Measurements from ENCODE around the gene ZNF546.
"Not testable (repeated sequence)": the region's sequence is repeated elsewhere in the genome, so short reads cannot be mapped to it uniquely, and the experiment has no call there.

The ZNF546 gene

GRCh38 chr19:39996218-39996810 lies 546 bp upstream of the ZNF546 start:
- peak overlapping the region; percentile 97 for H3K4me3 Mint-ChIP-seq
- H3K9me3 Mint-ChIP-seq, result no peaks in the 10 kb centered on the region
- peaks cover 15% of the 10 kb centered on the region for H3K4me1 Mint-ChIP-seq (ENCODE audit: low read depth)
- H3K27me3 Mint-ChIP-seq, result no peaks in the 10 kb centered on the region
- intact Hi-C loops (cut with micrococcal nuclease), result no loop called here
- H3K36me3 Mint-ChIP-seq (ENCODE audit: low read depth), result peaks cover 12% of the 10 kb centered on the region
- H3K27ac Mint-ChIP-seq, result peak overlapping the region; percentile 93

DNA sequence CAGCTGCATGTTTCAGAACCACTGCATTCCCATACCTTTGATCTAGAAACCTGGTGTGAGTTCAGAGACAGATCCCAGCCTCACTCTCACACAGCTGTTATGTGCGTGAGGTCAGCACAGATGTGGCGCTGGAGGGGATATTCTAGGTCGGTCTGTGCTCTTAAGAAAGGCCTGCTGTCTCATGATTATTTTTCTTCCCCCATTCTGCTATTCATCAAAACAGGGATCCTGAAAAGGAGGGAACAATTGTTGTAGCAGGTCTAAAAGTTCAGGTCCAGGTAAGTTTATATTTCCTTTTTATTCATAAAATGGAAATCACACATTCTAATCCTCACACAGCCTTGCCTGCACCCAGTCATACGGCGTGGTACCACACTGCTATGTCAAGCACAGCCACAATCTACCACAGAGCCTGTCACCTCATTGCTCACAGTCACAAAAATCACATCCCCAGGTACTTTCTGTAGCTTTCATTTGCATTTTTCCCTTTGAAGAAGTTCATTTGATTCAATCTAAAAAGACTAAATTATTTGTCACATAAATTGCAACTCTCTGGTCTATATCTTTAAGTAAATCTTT lies 867 bp downstream of the ZNF546 start:
- Mint-ChIP-seq H3K27ac (peak overlapping the region; percentile 93), H3K9me3 (no peaks in the 10 kb centered on the region), H3K36me3 (ENCODE audit: low read depth) (peaks cover 12% of the 10 kb centered on the region), H3K27me3 (no peaks in the 10 kb centered on the region), H3K4me1 (ENCODE audit: low read depth) (peaks cover 15% of the 10 kb centered on the region), H3K4me3 (peak overlapping the region; percentile 97)
- intact Hi-C loops (cut with micrococcal nuclease), result loop anchor here (1.0 kb wide), 1 partner anchor 26 kb away; the partner anchor contains the start of gene PSMC4

GRCh38 chr19:39998501-39998900 lies 1.6 kb downstream of the ZNF546 start:
- Mint-ChIP-seq H3K9me3 (no peaks in the 10 kb centered on the region), H3K4me3 (no peak overlapping the region), H3K27me3 (no peaks in the 10 kb centered on the region), H3K4me1 (ENCODE audit: low read depth) (peaks cover 15% of the 10 kb centered on the region), H3K27ac (no peak overlapping the region), H3K36me3 (ENCODE audit: low read depth) (peaks cover 12% of the 10 kb centered on the region)
- intact Hi-C loops (cut with micrococcal nuclease), result no loop called here

GRCh38 chr19:40005691-40006272 lies 8.9 kb downstream of the ZNF546 start:
- Mint-ChIP-seq H3K27me3 (no peaks in the 10 kb centered on the region), H3K27ac (no peak overlapping the region), H3K9me3 (peaks cover 22% of the 10 kb centered on the region), H3K4me1 (ENCODE audit: low read depth) (no peaks in the 10 kb centered on the region), H3K36me3 (ENCODE audit: low read depth) (peaks cover 50% of the 10 kb centered on the region), H3K4me3 (no peak overlapping the region)
- intact Hi-C loops (cut with micrococcal nuclease), result no loop called here

GRCh38 chr19:40006273-40006691 lies 9.4 kb downstream of the ZNF546 start:
- Mint-ChIP-seq H3K9me3 (peaks cover 25% of the 10 kb centered on the region), H3K4me1 (ENCODE audit: low read depth) (no peaks in the 10 kb centered on the region), H3K36me3 (ENCODE audit: low read depth) (peaks cover 55% of the 10 kb centered on the region), H3K27ac (no peak overlapping the region), H3K4me3 (no peak overlapping the region), H3K27me3 (no peaks in the 10 kb centered on the region)
- intact Hi-C loops (cut with micrococcal nuclease), result no loop called here

GRCh38 chr19:40009674-40010073 lies 12.8 kb downstream of the ZNF546 start:
- no peak overlapping the region for H3K4me3 Mint-ChIP-seq
- no peak overlapping the region for H3K27ac Mint-ChIP-seq
- H3K27me3 Mint-ChIP-seq, result no peaks in the 10 kb centered on the region
- peaks cover 89% of the 10 kb centered on the region for H3K36me3 Mint-ChIP-seq (ENCODE audit: low read depth)
- no peaks in the 10 kb centered on the region for H3K4me1 Mint-ChIP-seq (ENCODE audit: low read depth)
- intact Hi-C loops (cut with micrococcal nuclease), result no loop called here
- peaks cover 59% of the 10 kb centered on the region for H3K9me3 Mint-ChIP-seq

GRCh38 chr19:40013991-40014390 lies 17.1 kb downstream of the ZNF546 start:
- Mint-ChIP-seq H3K9me3 (peaks cover 76% of the 10 kb centered on the region), H3K4me1 (ENCODE audit: low read depth) (no peaks in the 10 kb centered on the region), H3K4me3 (no peak overlapping the region), H3K27me3 (no peaks in the 10 kb centered on the region), H3K36me3 (ENCODE audit: low read depth) (peaks cover 58% of the 10 kb centered on the region), H3K27ac (no peak overlapping the region)
- intact Hi-C loops (cut with micrococcal nuclease), result no loop called here

DNA sequence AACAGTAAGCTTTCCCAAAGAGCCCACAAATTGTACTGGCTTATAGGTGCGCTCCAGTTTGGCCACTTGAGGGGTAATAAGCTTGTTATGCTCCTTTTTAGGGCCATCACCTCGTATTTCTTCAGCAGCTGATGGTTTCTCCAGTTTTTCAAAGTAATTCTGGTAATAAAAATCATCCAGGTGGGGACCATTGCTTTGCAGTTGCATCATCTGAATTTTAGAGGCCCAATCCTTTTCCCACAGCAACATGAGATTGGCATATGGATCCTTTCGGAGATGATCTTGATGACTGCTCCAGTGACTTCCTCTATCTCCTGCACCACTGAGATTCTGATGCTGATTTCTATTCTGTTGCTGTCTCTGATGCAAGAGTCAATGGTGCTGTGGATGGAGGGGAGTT lies 27.1 kb downstream of the ZNF546 start:
- H3K27me3 Mint-ChIP-seq, result no peaks in the 10 kb centered on the region
- H3K4me1 Mint-ChIP-seq (ENCODE audit: low read depth), result no peaks in the 10 kb centered on the region
- H3K9me3 Mint-ChIP-seq, result peaks cover 79% of the 10 kb centered on the region
- no peaks in the 10 kb centered on the region for H3K36me3 Mint-ChIP-seq (ENCODE audit: low read depth)
- no peak overlapping the region for H3K4me3 Mint-ChIP-seq
- H3K27ac Mint-ChIP-seq, result no peak overlapping the region
- intact Hi-C loops (cut with micrococcal nuclease), result no loop called here

DNA sequence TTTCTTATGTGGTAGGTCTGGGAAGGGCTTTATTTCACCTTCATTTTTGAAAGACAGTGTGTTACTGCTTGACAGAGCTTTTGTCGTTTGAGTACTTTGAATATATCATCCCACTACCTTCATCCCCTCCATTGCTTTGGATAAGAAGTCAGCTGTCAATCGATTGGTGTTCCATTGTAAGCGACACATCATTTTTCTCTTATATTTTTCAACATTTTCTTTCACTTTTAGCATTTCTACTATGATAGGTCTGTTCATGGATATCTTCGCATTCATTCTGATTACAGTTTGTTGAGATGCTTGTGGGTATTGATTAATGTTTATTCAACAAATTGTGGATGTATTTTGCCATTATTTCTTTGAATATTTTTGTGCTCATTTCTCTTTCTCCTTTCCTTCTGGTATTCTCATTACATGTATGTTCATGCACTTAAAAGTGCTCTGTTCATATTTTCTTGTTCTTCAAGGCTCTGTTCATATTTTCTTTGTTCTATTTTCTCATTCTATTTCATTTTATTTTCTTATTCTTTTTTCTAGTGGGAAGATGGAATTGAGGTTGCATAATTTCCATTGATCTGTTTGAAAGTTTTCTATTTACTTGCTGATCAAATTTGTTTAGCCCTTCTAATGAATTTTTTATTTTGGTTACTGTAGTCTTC lies 29.2 kb downstream of the ZNF546 start:
- Mint-ChIP-seq H3K9me3 (peaks cover 89% of the 10 kb centered on the region), H3K36me3 (ENCODE audit: low read depth) (no peaks in the 10 kb centered on the region), H3K4me3 (no peak overlapping the region)

DNA sequence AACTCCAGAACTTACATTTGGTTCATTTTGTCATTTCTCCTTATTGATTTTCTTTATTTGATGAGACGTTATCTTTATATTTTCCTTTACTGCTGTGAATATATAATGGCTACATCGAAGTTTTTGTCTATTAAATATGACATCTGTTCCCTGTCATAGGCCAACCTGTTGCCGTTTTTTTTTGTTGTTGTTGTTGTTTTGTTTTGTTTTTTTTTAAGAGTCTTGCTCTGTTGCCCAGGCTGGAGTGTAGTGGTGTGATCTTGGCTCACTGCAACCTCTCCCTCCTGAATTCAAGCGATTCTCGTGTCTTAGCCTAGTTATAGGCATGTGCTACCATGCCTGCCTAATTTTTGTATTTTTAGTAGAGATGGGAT lies 29.7 kb downstream of the ZNF546 start:
- no peaks in the 10 kb centered on the region for H3K4me1 Mint-ChIP-seq (ENCODE audit: low read depth)
- H3K27me3 Mint-ChIP-seq, result no peaks in the 10 kb centered on the region
- no peak overlapping the region for H3K4me3 Mint-ChIP-seq
- peaks cover 89% of the 10 kb centered on the region for H3K9me3 Mint-ChIP-seq
- H3K27ac Mint-ChIP-seq, result no peak overlapping the region
- intact Hi-C loops (cut with micrococcal nuclease), result no loop called here
- H3K36me3 Mint-ChIP-seq (ENCODE audit: low read depth), result no peaks in the 10 kb centered on the region

More for the DNA sequence above, 29.2 kb downstream of the ZNF546 start:
- H3K4me1 Mint-ChIP-seq (ENCODE audit: low read depth), result no peaks in the 10 kb centered on the region
- intact Hi-C loops (cut with micrococcal nuclease), result no loop called here
- no peaks in the 10 kb centered on the region for H3K27me3 Mint-ChIP-seq
- H3K27ac Mint-ChIP-seq, result no peak overlapping the region

DNA sequence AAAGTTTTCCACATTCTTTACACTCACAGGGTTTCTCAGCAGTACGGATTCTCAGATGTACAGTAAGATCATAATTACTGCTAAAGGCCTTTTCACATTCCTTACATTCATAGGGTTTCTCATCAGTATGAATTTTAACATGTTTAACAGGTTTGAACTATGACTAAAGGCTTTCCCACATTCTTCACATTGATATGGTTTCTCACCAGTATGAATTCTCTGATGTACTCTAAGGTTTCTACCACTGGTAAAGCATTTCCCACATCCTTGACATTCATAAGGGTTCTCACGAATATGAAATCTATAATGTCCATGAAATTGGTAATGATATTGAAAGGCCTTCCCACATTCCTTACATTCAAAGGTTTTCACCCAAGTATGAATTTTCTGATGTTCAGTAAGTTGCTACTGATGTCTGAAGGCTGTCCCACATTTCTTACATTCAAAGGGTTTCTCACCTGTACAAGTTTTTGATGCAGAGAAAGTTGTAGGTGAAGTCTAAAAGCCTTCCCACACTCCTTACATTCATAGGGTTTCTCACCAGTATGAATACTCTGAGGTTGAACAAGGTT lies 37.2 kb downstream of the ZNF546 start:
- Mint-ChIP-seq H3K36me3 (ENCODE audit: low read depth) (no peaks in the 10 kb centered on the region), H3K4me3 (no peak overlapping the region), H3K9me3 (peaks cover 87% of the 10 kb centered on the region), H3K27me3 (no peaks in the 10 kb centered on the region), H3K4me1 (ENCODE audit: low read depth) (no peaks in the 10 kb centered on the region), H3K27ac (no peak overlapping the region)
- intact Hi-C loops (cut with micrococcal nuclease), result no loop called here

DNA sequence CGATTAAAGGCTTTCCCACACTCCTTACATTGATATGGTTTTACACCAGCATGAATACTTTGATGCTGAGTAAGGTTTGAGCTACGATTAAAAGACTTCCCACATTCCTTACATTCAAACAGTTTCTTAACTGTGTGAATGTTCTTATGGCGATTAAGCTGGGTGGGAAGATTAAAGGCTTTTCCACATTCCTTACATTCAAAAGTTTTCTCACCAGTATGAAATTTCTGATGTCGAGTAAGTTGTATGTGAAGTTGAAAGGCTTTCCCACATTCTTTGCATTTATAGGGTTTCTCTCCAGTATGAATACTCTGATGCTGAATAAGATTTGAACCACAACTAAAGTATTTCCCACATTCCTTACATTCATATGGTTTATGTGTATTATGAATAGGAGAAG lies 39.1 kb downstream of the ZNF546 start:
- no peak overlapping the region for H3K27ac Mint-ChIP-seq
- H3K9me3 Mint-ChIP-seq, result peaks cover 76% of the 10 kb centered on the region
- H3K27me3 Mint-ChIP-seq, result no peaks in the 10 kb centered on the region
- intact Hi-C loops (cut with micrococcal nuclease), result no loop called here
- H3K4me1 Mint-ChIP-seq (ENCODE audit: low read depth), result no peaks in the 10 kb centered on the region
- no peak overlapping the region for H3K4me3 Mint-ChIP-seq
- H3K36me3 Mint-ChIP-seq (ENCODE audit: low read depth), result no peaks in the 10 kb centered on the region

GRCh38 chr19:40038047-40038446 lies 41.2 kb downstream of the ZNF546 start:
- intact Hi-C loops (cut with micrococcal nuclease); H3K36me3 Mint-ChIP-seq (ENCODE audit: low read depth); H3K4me3 Mint-ChIP-seq; H3K27me3 Mint-ChIP-seq; H3K4me1 Mint-ChIP-seq (ENCODE audit: low read depth); H3K27ac Mint-ChIP-seq: not testable (repeated sequence)
- H3K9me3 Mint-ChIP-seq, result peaks cover 75% of the 10 kb centered on the region

GRCh38 chr19:40041718-40042117 lies 44.9 kb downstream of the ZNF546 start:
- Mint-ChIP-seq H3K36me3 (ENCODE audit: low read depth) (peaks cover 44% of the 10 kb centered on the region), H3K9me3 (peaks cover 76% of the 10 kb centered on the region)
- H3K4me3 Mint-ChIP-seq; H3K4me1 Mint-ChIP-seq (ENCODE audit: low read depth); H3K27me3 Mint-ChIP-seq; intact Hi-C loops (cut with micrococcal nuclease); H3K27ac Mint-ChIP-seq: not testable (repeated sequence)
